ENCODE results near the gene PCP4. TPM values are rescaled to one million over a fixed set of nuclear protein-coding genes. Genes with fewer than 3 reads are reported as not detected.

Gene PCP4
- total and polyA plus RNA-seq, 9 of the 15 experiments (the other 6 are each of a cell fraction or from before 2014, with no cell fraction given), result not detected

- H2AFZ ChIP-seq (ENCODE audit: low read depth, low read length), result no peak overlapping the region
- no peak overlapping the region for H3K9ac ChIP-seq (ENCODE audit: insufficient read depth in 1 of 2, low read depth in 2 of 2, low read length in 2 of 2)
- H3K4me2 ChIP-seq (ENCODE audit: insufficient read depth, low read length), result no peak overlapping the region
- intact Hi-C loops (cut with micrococcal nuclease) (no loop called here), in situ Hi-C loops (cut with MboI) (no loop called here)
- ChIA-PET CTCF (ENCODE audit: low intra/inter-chr PET ratio) (no interaction called here), POLR2A (no interaction called here)
- H4K20me1 ChIP-seq (replicated peaks; ENCODE audit: control insufficient read depth, insufficient read depth, low read length), result no peaks in the 10 kb centered on the region
- H3K36me3 ChIP-seq (ENCODE audit: control insufficient read depth, insufficient read depth, low read length), result no peaks in the 10 kb centered on the region
- no peak for ATAC-seq
- no peak for FAIRE-seq
- H3K27me3 ChIP-seq (ENCODE audit: control insufficient read depth in 2 of 2, insufficient read depth in 2 of 2, low read length in 2 of 2), result no peaks in the 10 kb centered on the region; a peak in 1 of 5 replicates
- H3K9me1 ChIP-seq (ENCODE audit: control insufficient read depth, insufficient read depth, low read length), result no peaks in the 10 kb centered on the region
- H3K27ac ChIP-seq (ENCODE audit: extremely low read depth, low read depth, low read length), result no peak overlapping the region
- no peaks in the 10 kb centered on the region for H3K4me1 ChIP-seq (replicated peaks in 1 of 2; ENCODE audit: control insufficient read depth in 2 of 2, insufficient read depth in 2 of 2, low read length in 2 of 2)
- 1% methylated on average over 6 of the region's 6 CpGs for WGBS (ENCODE audit: insufficient coverage, low coverage, missing lambda C conversion rate)
- no peak overlapping the region for H3K4me3 ChIP-seq
- no peaks in the 10 kb centered on the region for H3K79me2 ChIP-seq (ENCODE audit: control insufficient read depth, insufficient read depth, low read length)
- no peak for DNase-seq (ENCODE audit: extremely low read depth in 1 of 4, low spot score in 3 of 4)
- BruUV-seq (replicated peaks), result no TSS peak
- no peaks in the 10 kb centered on the region for H3K9me3 ChIP-seq (replicated peaks; ENCODE audit: control insufficient read depth, insufficient read depth, low read depth, low read length)
- TF ChIP-seq ZNF316 (IDR thresholded peaks at IDR 0.05) (no peak), GTF2E2 (tag; IDR thresholded peaks at IDR 0.05) (no peak), FOXP1 (CRISPR knock-in tag; IDR thresholded peaks at IDR 0.05) (no peak), SPI1 (IDR thresholded peaks at IDR 0.05; ENCODE audit: borderline replicate concordance, low read depth, low read length) (no peak), NKRF (IDR thresholded peaks at IDR 0.05; ENCODE audit: borderline replicate concordance) (no peak)
- TF ChIP-seq, protein P1, sequence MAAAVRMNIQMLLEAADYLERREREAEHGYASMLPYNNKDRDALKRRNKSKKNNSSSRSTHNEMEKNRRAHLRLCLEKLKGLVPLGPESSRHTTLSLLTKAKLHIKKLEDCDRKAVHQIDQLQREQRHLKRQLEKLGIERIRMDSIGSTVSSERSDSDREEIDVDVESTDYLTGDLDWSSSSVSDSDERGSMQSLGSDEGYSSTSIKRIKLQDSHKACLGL (CRISPR knock-in tag; IDR thresholded peaks at IDR 0.05; ENCODE audit: borderline replicate concordance, poor library complexity, severe bottlenecking), result no peak
- TF ChIP-seq, protein P2, sequence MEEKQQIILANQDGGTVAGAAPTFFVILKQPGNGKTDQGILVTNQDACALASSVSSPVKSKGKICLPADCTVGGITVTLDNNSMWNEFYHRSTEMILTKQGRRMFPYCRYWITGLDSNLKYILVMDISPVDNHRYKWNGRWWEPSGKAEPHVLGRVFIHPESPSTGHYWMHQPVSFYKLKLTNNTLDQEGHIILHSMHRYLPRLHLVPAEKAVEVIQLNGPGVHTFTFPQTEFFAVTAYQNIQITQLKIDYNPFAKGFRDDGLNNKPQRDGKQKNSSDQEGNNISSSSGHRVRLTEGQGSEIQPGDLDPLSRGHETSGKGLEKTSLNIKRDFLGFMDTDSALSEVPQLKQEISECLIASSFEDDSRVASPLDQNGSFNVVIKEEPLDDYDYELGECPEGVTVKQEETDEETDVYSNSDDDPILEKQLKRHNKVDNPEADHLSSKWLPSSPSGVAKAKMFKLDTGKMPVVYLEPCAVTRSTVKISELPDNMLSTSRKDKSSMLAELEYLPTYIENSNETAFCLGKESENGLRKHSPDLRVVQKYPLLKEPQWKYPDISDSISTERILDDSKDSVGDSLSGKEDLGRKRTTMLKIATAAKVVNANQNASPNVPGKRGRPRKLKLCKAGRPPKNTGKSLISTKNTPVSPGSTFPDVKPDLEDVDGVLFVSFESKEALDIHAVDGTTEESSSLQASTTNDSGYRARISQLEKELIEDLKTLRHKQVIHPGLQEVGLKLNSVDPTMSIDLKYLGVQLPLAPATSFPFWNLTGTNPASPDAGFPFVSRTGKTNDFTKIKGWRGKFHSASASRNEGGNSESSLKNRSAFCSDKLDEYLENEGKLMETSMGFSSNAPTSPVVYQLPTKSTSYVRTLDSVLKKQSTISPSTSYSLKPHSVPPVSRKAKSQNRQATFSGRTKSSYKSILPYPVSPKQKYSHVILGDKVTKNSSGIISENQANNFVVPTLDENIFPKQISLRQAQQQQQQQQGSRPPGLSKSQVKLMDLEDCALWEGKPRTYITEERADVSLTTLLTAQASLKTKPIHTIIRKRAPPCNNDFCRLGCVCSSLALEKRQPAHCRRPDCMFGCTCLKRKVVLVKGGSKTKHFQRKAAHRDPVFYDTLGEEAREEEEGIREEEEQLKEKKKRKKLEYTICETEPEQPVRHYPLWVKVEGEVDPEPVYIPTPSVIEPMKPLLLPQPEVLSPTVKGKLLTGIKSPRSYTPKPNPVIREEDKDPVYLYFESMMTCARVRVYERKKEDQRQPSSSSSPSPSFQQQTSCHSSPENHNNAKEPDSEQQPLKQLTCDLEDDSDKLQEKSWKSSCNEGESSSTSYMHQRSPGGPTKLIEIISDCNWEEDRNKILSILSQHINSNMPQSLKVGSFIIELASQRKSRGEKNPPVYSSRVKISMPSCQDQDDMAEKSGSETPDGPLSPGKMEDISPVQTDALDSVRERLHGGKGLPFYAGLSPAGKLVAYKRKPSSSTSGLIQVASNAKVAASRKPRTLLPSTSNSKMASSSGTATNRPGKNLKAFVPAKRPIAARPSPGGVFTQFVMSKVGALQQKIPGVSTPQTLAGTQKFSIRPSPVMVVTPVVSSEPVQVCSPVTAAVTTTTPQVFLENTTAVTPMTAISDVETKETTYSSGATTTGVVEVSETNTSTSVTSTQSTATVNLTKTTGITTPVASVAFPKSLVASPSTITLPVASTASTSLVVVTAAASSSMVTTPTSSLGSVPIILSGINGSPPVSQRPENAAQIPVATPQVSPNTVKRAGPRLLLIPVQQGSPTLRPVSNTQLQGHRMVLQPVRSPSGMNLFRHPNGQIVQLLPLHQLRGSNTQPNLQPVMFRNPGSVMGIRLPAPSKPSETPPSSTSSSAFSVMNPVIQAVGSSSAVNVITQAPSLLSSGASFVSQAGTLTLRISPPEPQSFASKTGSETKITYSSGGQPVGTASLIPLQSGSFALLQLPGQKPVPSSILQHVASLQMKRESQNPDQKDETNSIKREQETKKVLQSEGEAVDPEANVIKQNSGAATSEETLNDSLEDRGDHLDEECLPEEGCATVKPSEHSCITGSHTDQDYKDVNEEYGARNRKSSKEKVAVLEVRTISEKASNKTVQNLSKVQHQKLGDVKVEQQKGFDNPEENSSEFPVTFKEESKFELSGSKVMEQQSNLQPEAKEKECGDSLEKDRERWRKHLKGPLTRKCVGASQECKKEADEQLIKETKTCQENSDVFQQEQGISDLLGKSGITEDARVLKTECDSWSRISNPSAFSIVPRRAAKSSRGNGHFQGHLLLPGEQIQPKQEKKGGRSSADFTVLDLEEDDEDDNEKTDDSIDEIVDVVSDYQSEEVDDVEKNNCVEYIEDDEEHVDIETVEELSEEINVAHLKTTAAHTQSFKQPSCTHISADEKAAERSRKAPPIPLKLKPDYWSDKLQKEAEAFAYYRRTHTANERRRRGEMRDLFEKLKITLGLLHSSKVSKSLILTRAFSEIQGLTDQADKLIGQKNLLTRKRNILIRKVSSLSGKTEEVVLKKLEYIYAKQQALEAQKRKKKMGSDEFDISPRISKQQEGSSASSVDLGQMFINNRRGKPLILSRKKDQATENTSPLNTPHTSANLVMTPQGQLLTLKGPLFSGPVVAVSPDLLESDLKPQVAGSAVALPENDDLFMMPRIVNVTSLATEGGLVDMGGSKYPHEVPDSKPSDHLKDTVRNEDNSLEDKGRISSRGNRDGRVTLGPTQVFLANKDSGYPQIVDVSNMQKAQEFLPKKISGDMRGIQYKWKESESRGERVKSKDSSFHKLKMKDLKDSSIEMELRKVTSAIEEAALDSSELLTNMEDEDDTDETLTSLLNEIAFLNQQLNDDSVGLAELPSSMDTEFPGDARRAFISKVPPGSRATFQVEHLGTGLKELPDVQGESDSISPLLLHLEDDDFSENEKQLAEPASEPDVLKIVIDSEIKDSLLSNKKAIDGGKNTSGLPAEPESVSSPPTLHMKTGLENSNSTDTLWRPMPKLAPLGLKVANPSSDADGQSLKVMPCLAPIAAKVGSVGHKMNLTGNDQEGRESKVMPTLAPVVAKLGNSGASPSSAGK (IDR thresholded peaks at IDR 0.05), result no peak
Observed at GRCh38 chr21:39845571-39846130, 21.6 kb upstream of the PCP4 start.

Data from K562 (cell line).